Dermis blood vessel endothelial cell (primary cell): ENCODE results near the gene GLIS1. TPM values are rescaled to one million over a fixed set of nuclear protein-coding genes. Genes with fewer than 3 reads are reported as not detected.

Experiments used
- DNase-seq: peaks from one replicate; pipeline ENCODE4 v3.0.0; 2010
- total RNA-seq: library from RNA; depleted of rRNA; stranded (reverse); fragments of >200 nt; gene quantifications from 2 replicates; pipeline ENCODE4 v1.2.3, GENCODE V29; 2014

Gene GLIS1
- total RNA-seq, 1 donor from 2014 or later, result not detected

- no peak for DNase-seq
Measured at GRCh38 chr1:53521924-53522552, 216.9 kb downstream of the GLIS1 start.

GRCh38 chr1:53520481-53520880 lies 218.5 kb downstream of the GLIS1 start:
- DNase-seq, result no peak

GRCh38 chr1:53519421-53519820 lies 219.5 kb downstream of the GLIS1 start:
- no peak for DNase-seq

- DNase-seq, result no peak
Measured at GRCh38 chr1:53518775-53519174, 220.2 kb downstream of the GLIS1 start.

- DNase-seq, result no peak
Measured at GRCh38 chr1:53517821-53518352, 221.1 kb downstream of the GLIS1 start.

- no peak for DNase-seq
Measured at GRCh38 chr1:53517109-53517508, 221.9 kb downstream of the GLIS1 start.

- DNase-seq, result no peak
Measured at GRCh38 chr1:53516181-53516580, 222.8 kb downstream of the GLIS1 start.

- DNase-seq, result no peak
Measured at GRCh38 chr1:53514436-53514835, 224.5 kb downstream of the GLIS1 start.

- DNase-seq, result no peak
Measured at GRCh38 chr1:53513846-53514245, 225.1 kb downstream of the GLIS1 start.

- DNase-seq, result no peak
Measured at GRCh38 chr1:53512807-53513755, 225.9 kb downstream of the GLIS1 start.

GRCh38 chr1:53511933-53512806 lies 226.8 kb downstream of the GLIS1 start:
- DNase-seq, result no peak

GRCh38 chr1:53511323-53511932 lies 227.5 kb downstream of the GLIS1 start:
- no peak for DNase-seq

- DNase-seq, result no peak
Measured at GRCh38 chr1:53510215-53510614, 228.7 kb downstream of the GLIS1 start.

GRCh38 chr1:53509775-53510174 lies 229.2 kb downstream of the GLIS1 start:
- DNase-seq, result no peak

GRCh38 chr1:53508991-53509666 lies 229.8 kb downstream of the GLIS1 start:
- no peak for DNase-seq

- no peak for DNase-seq
Measured at GRCh38 chr1:53508056-53508990, 230.6 kb downstream of the GLIS1 start.

GRCh38 chr1:53507116-53507820 lies 231.7 kb downstream of the GLIS1 start:
- no peak for DNase-seq

- DNase-seq, result no peak
Measured at GRCh38 chr1:53506355-53507050, 232.5 kb downstream of the GLIS1 start.

- no peak for DNase-seq
Measured at GRCh38 chr1:53505891-53506290, 233.1 kb downstream of the GLIS1 start.
